GM06990 (cell line): ENCODE data around the gene SACM1L.

Source experiments
- DNase-seq: peaks from one replicate; pipeline ENCODE4 v3.0.0-alpha.2; 2011; ENCODE audit not compliant: insufficient read length; ENCODE audit errors: extremely low read depth
- H3K27me3 ChIP-seq: replicated peaks from 2 replicates; pipeline ENCODE4 v1.6.0; 2011; ENCODE audit warnings: low read length; ENCODE audit not compliant: control insufficient read depth, insufficient read depth
- H3K36me3 ChIP-seq: 2 replicates; pipeline ENCODE4 v1.5.1; 2011; ENCODE audit warnings: low read length; ENCODE audit not compliant: control insufficient read depth, insufficient read depth
- H3K4me3 ChIP-seq: replicated peaks from 2 replicates; pipeline ENCODE4 v1.5.1; 2011; ENCODE audit warnings: low read depth, mild to moderate bottlenecking, control low read depth, low read length
- TF ChIP-seq, protein P1 (sequence below): IDR thresholded peaks from 2 replicates; pipeline ENCODE4 v1.5.1; 2011; ENCODE audit warnings: low read length, control low read depth, mild to moderate bottlenecking, inconsistent platforms; ENCODE audit not compliant: insufficient read depth, poor library complexity, severe bottlenecking

The SACM1L gene

DNA sequence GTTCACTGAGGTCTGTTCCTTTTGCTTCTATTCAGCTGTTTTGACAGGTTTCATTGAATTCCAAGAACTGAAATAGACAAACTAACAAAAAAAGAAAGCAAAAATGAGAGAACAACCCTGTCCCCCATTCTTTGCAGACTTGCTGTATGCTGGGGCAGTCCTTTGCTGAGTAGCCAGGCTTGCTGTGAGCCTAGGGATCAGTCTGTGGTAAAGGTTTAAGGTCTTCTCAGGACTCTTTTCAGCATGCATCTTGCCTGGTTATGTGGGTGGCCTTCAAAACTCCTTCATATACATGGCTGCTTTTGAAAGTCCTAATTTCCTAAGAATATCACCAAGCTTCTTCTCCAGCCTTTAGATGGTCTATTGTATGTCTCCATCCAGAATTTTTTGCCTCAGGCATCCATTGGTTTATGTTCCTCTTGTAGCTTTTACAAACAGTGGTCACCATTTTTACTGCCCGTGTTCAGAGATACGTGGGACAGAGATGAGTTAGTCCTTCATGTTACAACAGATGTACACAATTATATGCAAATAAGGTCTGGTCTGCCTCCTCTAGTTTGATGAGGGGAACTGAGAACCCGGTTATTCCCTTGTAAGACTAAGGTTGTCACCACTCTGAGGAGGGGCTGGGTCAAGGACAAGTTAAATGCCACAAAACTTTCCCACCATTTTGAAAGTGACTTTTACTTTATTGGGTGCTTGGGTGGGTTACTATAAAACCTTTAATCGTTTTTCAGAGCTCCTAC, 41.4 kb downstream of the SACM1L start:
- no peak for DNase-seq
- Histone ChIP-seq H3K27me3 (no peaks in the 10 kb centered on the region), H3K36me3 (peaks cover 9% of the 10 kb centered on the region), H3K4me3 (no peak overlapping the region)
- TF ChIP-seq, protein P1, sequence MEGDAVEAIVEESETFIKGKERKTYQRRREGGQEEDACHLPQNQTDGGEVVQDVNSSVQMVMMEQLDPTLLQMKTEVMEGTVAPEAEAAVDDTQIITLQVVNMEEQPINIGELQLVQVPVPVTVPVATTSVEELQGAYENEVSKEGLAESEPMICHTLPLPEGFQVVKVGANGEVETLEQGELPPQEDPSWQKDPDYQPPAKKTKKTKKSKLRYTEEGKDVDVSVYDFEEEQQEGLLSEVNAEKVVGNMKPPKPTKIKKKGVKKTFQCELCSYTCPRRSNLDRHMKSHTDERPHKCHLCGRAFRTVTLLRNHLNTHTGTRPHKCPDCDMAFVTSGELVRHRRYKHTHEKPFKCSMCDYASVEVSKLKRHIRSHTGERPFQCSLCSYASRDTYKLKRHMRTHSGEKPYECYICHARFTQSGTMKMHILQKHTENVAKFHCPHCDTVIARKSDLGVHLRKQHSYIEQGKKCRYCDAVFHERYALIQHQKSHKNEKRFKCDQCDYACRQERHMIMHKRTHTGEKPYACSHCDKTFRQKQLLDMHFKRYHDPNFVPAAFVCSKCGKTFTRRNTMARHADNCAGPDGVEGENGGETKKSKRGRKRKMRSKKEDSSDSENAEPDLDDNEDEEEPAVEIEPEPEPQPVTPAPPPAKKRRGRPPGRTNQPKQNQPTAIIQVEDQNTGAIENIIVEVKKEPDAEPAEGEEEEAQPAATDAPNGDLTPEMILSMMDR, result no peak

DNA sequence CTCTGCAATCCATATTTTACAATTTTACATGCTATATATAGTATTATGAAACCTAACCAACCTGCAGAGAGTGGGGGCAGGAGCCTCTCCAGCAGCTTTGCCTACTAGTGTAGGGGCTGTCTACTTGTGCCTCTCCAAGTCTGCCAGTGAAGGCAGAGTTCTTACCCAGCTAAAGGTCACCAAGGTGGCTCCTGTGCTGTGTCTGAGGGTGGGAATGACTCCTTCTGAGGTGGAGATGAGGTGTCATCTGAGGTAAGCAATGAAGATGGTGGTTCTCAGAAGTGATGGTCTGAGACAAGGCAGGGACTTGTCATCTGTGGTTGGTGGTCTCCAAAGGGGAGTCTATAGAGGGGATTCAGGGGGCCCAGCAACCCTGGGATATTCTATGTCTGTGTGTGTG, 47.5 kb downstream of the SACM1L start:
- no peaks in the 10 kb centered on the region for H3K27me3 ChIP-seq
- peaks cover 16% of the 10 kb centered on the region for H3K36me3 ChIP-seq
- no peak overlapping the region for H3K4me3 ChIP-seq
- TF ChIP-seq, protein P1, result no peak
- no peak for DNase-seq

DNA sequence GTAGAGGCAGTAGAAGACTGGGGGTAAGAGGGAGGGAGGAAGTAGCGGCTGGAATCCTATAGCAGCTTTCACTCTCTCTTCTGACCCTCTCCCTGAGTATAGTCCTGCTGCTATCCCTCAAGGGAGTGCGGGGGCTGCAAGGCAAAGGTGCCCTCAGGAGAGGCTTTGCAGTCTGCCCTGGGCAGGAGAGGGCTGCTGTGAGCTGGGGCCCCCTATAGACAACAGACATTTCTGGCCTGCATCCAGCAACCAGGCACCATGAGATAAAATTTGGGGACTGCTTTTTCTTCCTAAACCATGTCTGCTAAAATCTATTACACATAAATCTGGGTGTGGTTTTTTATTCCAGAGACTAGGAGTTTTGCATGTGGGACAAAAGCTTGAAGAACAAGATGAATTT, 48.0 kb downstream of the SACM1L start:
- Histone ChIP-seq H3K36me3 (peaks cover 16% of the 10 kb centered on the region), H3K27me3 (no peaks in the 10 kb centered on the region), H3K4me3 (no peak overlapping the region)
- TF ChIP-seq, protein P1, result no peak
- no peak for DNase-seq

DNA sequence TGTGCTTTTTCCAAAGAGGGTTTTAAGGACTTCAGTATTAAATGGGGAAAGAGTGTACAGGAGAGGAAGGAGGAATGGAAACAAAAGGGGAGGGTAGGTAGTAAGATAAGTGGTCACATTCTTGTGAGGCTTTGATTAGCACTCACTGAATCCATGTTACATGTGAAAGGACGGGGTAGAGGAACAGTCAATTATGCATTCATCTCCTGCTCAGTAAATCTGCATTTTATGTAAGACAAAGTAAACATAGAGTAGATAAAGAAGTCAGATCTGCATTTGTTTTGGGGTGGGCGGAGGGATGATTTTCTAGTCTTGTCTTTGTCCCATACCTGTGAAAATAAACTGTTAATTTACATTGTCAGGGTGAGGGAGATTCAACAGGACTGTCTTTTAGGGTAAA, 50.8 kb downstream of the SACM1L start:
- TF ChIP-seq, protein P1, result no peak
- no peak for DNase-seq
- Histone ChIP-seq H3K36me3 (peaks cover 13% of the 10 kb centered on the region), H3K4me3 (no peak overlapping the region), H3K27me3 (no peaks in the 10 kb centered on the region)

DNA sequence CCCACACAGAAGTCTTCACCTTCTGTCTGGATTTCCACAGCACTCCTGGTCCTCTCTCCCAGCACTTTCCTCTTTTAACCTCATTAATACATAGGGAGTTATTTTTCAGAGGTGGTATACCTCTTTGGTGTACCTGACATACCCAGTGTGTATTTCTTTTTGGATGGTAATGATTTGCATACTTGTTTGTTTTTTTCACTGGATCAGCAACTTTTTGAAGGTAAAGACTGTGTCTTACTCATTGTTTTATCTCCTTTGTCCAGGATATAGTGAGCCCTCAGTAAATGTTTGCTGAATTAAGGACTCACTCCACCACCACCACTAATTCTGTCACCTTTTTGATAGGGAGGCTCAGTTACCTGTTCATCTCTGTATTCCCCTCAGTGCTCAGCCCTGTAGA, 52.1 kb downstream of the SACM1L start:
- TF ChIP-seq, protein P1, result no peak
- DNase-seq, result no peak
- Histone ChIP-seq H3K4me3 (no peak overlapping the region), H3K36me3 (peaks cover 19% of the 10 kb centered on the region), H3K27me3 (no peaks in the 10 kb centered on the region)
